Loucy (cell line): ENCODE data around the gene RPS16.
"Not testable (repeated sequence)": the region's sequence is repeated elsewhere in the genome, so short reads cannot be mapped to it uniquely, and the experiment has no call there.

Source experiments
- H2AFZ ChIP-seq: fragments of 200-600 bp; sonication (generic); 2 replicates; pipeline ENCODE4 v1.6.0; 2016; ENCODE audit warnings: antibody characterized with exemption, mild to moderate bottlenecking, low read length, moderate library complexity
- H3F3A ChIP-seq: fragments of 200-600 bp; 2 replicates; pipeline ENCODE4 v1.6.0; 2016; ENCODE audit warnings: antibody characterized with exemption, low read depth, mild to moderate bottlenecking
- H3K27me3 ChIP-seq: fragments of 200-600 bp; sonication (generic); 2 replicates; pipeline ENCODE4 v1.6.1; 2014; ENCODE audit warnings: low read length, mild to moderate bottlenecking; ENCODE audit not compliant: insufficient read depth, poor library complexity, severe bottlenecking
- H3K36me3 ChIP-seq: fragments of 200-600 bp; sonication (generic); 2 replicates; pipeline ENCODE4 v1.6.1; 2016; ENCODE audit warnings: low read length; ENCODE audit not compliant: insufficient read depth
- H3K4me1 ChIP-seq: fragments of 200-600 bp; sonication (generic); 2 replicates; pipeline ENCODE4 v1.5.1; 2014; ENCODE audit warnings: low read length, mild to moderate bottlenecking; ENCODE audit not compliant: insufficient read depth, poor library complexity, severe bottlenecking
- H3K4me2 ChIP-seq: fragments of 200-600 bp; sonication (generic); 2 replicates; pipeline ENCODE4 v1.6.0; 2014; ENCODE audit warnings: antibody characterized with exemption, low read length, low read depth, mild to moderate bottlenecking; ENCODE audit not compliant: poor library complexity, severe bottlenecking
- H3K4me3 ChIP-seq: fragments of 200-600 bp; sonication (generic); 2 replicates; pipeline ENCODE4 v1.5.1; 2014; ENCODE audit warnings: low read length, mild to moderate bottlenecking, mixed read lengths; ENCODE audit not compliant: poor library complexity, severe bottlenecking
- H3K79me2 ChIP-seq: fragments of 200-600 bp; sonication (generic); 2 replicates; pipeline ENCODE4 v1.6.1; 2014; ENCODE audit warnings: low read length; ENCODE audit not compliant: insufficient read depth
- H3K9ac ChIP-seq: fragments of 200-600 bp; sonication (generic); 2 replicates; pipeline ENCODE4 v1.6.0; 2014; ENCODE audit warnings: mild to moderate bottlenecking, low read depth, low read length, moderate library complexity; ENCODE audit not compliant: poor library complexity, severe bottlenecking
- H3K9me2 ChIP-seq: fragments of 200-600 bp; sonication (generic); replicated peaks from 2 replicates; pipeline ENCODE4 v1.6.1; 2016; ENCODE audit warnings: low read depth, low read length, mixed read lengths
- H3K9me3 ChIP-seq: fragments of 200-600 bp; sonication (generic); 2 replicates; pipeline ENCODE4 v1.6.1; 2014; ENCODE audit warnings: mild to moderate bottlenecking, antibody characterized with exemption, low read length, low read depth; ENCODE audit not compliant: insufficient read depth
- H4K20me1 ChIP-seq: fragments of 200-600 bp; sonication (generic); 2 replicates; pipeline ENCODE4 v1.6.0; 2014; ENCODE audit warnings: antibody characterized with exemption, low read length, mild to moderate bottlenecking; ENCODE audit not compliant: insufficient read depth, poor library complexity, severe bottlenecking
- CTCF ChIP-seq: fragments of 200-600 bp; sonication (generic); conservative IDR thresholded peaks from 2 replicates; pipeline ENCODE4 v1.5.1; 2014; ENCODE audit warnings: mild to moderate bottlenecking, antibody characterized with exemption, low read length
- EZH2phosphoT487 ChIP-seq: fragments of 200-600 bp; IDR thresholded peaks from 2 replicates; pipeline ENCODE4 v1.6.1; 2018; ENCODE audit warnings: antibody characterized with exemption, mild to moderate bottlenecking, moderate library complexity, borderline replicate concordance

Gene RPS16

GRCh38 chr19:39481229-39481545 lies 45.4 kb upstream of the RPS16 start:
- Histone ChIP-seq H2AFZ (peak overlapping the region; percentile 80; the same call in 1 of the 2 replicates), H3K9me3 (no peaks in the 10 kb centered on the region), H3K4me3 (peak overlapping the region; percentile 92), H3F3A (no peaks in the 10 kb centered on the region), H3K9ac (peak overlapping the region; percentile 92), H3K4me2 (peak overlapping the region; percentile 99), H3K79me2 (peaks cover 21% of the 10 kb centered on the region), H3K4me1 (no peaks in the 10 kb centered on the region), H3K27me3 (no peaks in the 10 kb centered on the region), H3K36me3 (peaks cover 12% of the 10 kb centered on the region; the same call in 1 of the 2 replicates), H4K20me1 (peaks cover 11% of the 10 kb centered on the region), H3K9me2 (no peaks in the 10 kb centered on the region)
- no peak for TF ChIP-seq EZH2phosphoT487
- TF ChIP-seq CTCF: no peak

DNA sequence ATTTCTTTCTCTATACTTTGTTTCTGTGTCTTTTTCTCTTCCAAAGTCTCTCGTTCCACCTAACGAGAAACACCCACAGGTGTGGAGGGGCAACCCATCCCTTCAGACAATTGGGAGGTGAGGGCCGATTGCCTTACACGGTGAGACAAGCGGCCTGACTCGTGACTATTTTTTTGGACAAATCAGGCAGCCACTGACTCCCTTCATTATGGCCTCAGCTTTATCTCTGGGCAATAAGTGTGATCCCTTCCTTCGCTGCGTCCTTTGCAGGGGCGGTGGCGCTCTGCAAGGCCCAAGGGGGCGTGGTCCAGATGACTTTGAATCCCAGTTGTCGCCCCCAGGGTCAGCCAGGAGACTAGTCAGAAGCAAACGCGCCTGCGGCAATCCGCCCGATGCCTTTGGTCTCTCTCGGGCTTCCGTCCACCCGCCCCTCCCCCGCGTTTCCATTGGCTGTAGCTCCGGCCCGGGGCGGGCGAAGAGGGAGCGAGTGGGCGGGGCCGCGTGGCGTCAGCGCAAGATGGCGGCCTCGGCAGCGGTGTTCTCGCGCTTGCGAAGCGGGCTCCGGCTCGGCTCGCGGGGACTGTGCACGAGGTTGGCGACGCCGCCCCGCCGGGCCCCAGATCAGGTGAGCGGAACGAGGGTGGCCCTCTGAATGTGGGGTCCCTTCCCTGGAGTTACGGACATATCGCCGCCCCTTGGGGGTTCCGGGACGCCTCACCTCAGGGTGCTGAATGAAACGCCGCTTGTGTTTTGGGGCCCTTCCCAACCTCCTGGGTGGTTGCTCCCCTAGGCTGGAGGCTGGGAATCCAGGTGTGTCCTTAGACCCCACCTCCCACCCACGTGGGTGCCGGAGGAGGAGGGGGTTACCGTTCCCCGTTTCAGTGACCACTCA lies 44.8 kb upstream of the RPS16 start, which contains the start of gene TIMM50:
Gene TIMM50 (plus strand): TSS at position 502 of the 892 bp plus-strand sequence. CDS start 16 bp downstream, at position 518.
- Histone ChIP-seq H4K20me1 (peaks cover 11% of the 10 kb centered on the region), H3K4me3 (peak within 1 kb of the TSS; percentile 92), H3K9me2 (no peaks in the 10 kb centered on the region), H3K36me3 (peaks cover 13% of the 10 kb centered on the region; the same call in 1 of the 2 replicates), H3K4me1 (no peaks in the 10 kb centered on the region), H3K27me3 (no peaks in the 10 kb centered on the region), H3K4me2 (peak within 1 kb of the TSS; percentile 99), H3F3A (no peaks in the 10 kb centered on the region), H3K79me2 (peaks cover 21% of the 10 kb centered on the region), H3K9ac (peak within 1 kb of the TSS; percentile 92), H3K9me3 (no peaks in the 10 kb centered on the region), H2AFZ (peak within 1 kb of the TSS; percentile 80)
- TF ChIP-seq CTCF (no peak), EZH2phosphoT487 (no peak)

DNA sequence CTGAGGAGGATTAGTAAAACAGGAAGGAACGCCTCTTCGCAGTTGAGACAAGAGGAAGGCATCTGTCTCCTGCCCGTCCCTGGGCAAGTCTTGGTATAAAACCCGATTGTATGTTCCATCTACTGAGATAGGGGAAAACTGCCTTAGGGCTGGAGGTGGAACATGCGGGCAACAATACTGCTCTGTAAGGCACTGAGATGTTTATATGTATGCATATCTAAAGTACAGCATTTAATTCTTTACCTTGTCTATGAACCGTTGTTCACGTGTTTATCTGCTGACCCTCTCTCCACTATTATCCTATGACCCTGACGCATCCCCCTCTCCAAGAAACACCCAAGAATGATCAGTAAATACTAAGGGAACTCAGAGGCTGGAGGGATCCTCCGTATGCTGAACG lies 44.2 kb upstream of the RPS16 start:
- no peaks in the 10 kb centered on the region for H3K9me3 ChIP-seq
- H3K36me3 ChIP-seq: peaks cover 16% of the 10 kb centered on the region; the same call in 1 of the 2 replicates
- peak overlapping the region; percentile 92 for H3K9ac ChIP-seq
- TF ChIP-seq EZH2phosphoT487 (no peak), CTCF (no peak)
- no peaks in the 10 kb centered on the region for H3K27me3 ChIP-seq
- no peaks in the 10 kb centered on the region for H3K9me2 ChIP-seq
- H3K79me2 ChIP-seq: peaks cover 21% of the 10 kb centered on the region
- peak overlapping the region; percentile 92 for H3K4me3 ChIP-seq
- no peaks in the 10 kb centered on the region for H3K4me1 ChIP-seq
- no peaks in the 10 kb centered on the region for H3F3A ChIP-seq
- peaks cover 11% of the 10 kb centered on the region for H4K20me1 ChIP-seq
- H3K4me2 ChIP-seq: peak overlapping the region; percentile 99
- peak overlapping the region; percentile 80 for H2AFZ ChIP-seq

GRCh38 chr19:39479319-39479801 lies 43.6 kb upstream of the RPS16 start:
- H4K20me1 ChIP-seq: peaks cover 11% of the 10 kb centered on the region
- not testable (repeated sequence) for H2AFZ ChIP-seq, H3F3A ChIP-seq, H3K4me1 ChIP-seq, H3K4me2 ChIP-seq, H3K9ac ChIP-seq, H3K9me3 ChIP-seq, H3K27me3 ChIP-seq, H3K4me3 ChIP-seq, H3K9me2 ChIP-seq
- peaks cover 21% of the 10 kb centered on the region for H3K79me2 ChIP-seq
- H3K36me3 ChIP-seq: peaks cover 21% of the 10 kb centered on the region; the same call in 1 of the 2 replicates
